ENCODE results near the gene SOCS6.
"Not testable (repeated sequence)": the region's sequence is repeated elsewhere in the genome, so short reads cannot be mapped to it uniquely, and the experiment has no call there.

Gene SOCS6

DNA sequence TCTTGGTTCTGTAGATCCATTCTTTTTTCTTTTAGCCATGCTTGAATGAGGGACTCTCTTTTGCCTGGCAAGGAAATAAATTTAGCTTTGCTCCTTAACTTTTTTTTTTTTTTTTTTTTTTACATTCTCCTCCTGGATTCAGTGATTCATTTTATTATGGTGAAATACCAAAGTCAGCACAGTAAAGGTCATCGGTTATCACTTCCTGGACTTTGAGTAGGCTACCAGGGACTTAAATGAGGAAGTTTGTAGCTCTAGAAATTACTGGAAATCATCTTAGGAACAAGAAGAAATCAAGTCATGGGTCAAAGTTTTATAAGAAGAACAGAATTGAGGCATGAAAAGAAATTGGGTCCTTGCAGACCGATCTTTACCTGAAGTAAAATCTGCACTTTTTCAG is 75.0 kb downstream of the SOCS6 start:
- DNase-seq = no peak

DNA sequence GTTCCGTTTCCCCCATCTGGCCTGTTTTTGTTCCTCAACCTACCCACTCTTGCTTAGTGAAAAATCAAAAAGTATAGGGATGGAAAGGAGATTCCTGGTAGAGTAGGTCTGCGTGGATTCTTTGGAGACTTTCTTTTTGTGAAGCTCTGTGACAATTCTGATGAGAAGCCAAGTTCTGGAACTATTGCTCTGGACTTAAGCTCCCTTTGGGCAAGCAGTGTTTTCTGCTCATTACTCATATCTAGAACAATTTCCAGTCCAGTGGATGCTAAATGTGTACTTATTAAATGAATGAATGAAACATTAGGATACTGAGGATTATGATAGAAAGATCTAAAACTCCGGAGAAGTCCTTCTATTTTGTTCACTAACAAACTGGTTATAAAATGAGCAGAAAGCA is 76.5 kb downstream of the SOCS6 start:
- no peak for DNase-seq

DNA sequence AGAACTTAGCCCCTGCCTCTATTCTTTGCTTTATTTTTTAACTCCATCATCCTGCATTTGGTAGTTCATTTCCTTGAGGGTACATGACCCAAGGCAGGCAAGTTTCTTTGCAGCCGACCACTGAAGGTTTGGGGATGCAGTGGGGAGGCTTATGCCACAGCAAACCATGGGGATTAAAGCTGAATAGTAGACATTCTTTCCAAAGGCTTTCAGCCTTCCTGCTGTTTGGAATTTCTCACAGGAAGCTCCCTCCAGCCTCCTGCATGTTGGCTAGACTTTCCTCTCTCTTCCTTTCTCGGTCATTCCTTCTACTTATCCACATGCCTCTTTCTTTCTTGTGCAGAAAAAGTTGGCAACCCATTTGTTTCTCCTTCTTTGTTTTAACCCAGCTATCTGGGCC is 77.3 kb downstream of the SOCS6 start:
- DNase-seq = no peak

DNA sequence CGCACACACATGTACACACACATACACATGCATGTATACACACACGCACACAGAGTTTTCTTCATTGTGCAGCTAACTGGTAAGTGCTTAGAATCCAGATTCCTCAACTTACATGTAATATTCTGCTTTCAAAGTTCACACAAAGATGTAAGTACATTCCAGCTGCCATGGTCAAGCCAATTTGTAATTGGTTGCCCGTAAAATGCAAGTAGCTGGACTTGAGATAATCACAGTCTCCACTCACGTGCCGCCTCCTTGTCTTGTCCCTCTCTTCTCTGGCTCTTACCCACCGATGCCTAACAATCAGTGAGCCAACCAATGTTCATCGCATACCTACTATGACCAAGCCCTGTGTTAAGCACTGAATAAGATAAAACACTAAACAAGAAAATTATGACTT is 77.8 kb downstream of the SOCS6 start:
- no peak for DNase-seq

DNA sequence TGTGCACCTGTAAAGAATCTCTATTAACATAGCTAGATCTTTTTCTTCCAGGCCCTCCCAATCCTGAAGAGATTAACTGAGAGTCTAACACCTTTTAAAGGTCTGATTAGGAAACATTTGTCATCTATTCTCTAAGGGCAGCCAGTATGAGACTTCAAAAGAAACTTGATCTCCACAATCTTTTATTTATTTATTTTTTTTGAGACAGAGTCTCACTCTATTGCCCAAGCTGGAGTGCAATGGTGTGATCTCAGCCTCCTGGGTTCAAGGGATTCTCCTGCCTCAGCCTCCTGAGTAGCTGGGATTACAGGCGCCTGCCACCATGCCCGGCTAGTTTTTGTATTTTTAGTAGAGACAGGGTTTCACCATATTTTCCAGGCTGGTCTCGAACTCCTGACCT is 78.5 kb downstream of the SOCS6 start:
- DNase-seq = not testable (repeated sequence)

DNA sequence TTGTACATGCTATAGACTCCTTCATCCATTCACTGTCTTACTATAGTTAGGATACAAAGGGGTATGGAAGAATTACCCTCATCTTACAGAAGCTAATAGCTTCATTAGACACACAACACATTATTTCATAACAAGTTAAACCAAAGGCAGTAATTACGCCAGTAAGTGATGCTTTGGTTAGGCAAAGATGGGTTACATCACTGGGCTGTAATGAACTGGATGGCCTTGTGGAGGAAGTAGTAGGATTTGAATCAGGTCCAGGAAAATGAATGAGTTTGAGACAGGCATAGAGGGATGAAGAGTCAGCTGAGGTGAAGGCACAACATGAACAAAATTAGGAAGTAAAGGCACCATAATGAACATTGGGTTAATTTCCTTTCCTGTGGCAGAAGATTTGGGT is 80.1 kb downstream of the SOCS6 start:
- DNase-seq = no peak

DNA sequence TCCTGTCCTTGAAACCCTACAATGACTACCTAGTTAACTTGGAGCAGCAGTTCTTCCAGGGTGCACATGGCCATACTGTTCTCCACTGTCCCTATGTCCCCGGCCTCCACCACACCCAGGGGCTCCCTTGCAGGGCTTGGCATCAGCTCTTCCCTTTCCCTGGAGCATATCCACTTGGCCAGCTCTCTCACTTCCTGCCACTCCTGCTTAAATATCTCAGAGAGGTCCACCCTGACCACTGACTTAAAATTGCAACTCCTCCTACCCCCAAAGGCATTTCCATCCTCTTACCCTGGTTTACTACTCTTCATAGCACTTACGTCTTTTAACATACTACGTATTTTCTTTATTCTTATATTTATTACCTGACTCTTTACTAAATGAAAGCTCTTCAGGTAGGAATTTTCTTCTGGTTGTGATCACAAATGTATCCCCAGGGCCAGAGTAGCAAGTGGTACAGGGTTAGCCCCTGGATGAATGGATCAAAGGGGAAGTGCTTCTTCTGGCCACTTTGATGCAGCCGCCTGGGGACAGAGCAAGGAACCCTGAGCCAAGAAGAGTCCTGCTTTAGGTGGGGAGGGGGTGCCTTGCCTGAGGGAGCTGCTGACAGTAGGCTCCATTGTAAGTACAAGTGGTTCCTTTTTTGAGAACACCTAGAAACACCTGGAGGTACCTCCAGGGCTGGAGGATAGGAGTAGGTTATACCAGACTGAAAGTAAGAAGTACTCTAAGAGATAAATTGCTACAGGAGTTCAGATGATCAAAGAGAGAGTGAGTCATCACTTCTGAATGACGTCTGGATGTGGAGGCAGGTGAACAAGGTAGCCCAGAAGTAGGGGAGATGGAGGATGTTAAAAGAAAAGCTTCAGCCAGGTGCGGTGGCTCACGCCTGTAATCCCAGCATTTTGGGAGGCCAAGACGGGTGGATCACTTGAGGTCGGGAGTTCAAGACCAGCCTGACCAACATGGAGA is 82.2 kb downstream of the SOCS6 start:
- DNase-seq = no peak

DNA sequence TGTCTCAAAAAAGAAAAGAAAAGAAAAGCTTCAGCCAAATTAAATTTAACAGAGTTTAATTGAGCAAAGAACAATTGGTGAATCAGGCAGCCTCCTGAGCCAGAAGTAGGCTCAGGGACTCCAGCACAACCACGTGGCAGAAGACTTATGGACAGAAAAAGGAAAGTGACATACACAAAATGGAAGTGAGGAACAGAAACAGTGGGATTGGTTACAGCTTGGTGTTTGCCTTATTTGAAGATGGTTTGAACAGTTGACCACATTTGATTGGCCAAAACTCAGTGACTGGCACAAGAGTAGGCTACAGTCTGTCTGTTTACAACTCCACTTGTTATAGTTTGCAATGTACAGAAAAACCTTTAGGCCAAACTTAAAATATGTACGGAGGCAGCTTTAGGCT is 83.1 kb downstream of the SOCS6 start:
- no peak for DNase-seq

DNA sequence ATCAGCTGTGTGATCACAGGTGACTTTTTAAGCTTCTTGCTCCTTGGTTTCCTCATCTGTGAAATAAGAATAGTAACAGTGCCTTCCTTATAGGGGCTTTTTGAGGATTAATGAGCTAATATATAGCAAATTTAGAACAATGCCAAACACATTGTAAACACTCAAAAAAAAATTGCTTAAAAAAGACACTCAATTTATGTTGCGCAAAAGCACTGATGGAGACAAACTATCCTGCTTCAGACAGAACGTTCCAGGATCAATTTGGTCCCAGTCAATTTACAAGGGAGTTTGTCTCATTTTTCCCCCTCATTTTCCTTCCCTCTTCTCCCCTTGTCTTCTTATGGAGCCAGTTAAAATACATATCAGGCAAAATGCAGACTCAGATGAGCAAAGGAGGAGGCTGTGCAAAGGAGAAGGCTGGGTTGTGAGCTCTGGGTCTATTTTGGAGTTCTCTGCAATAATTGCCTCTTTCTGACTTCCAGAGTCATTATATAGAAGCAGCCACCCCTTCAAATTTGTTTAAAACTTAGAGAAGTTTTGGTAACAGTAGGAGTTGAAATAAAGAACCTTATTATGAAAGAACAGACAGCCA is 83.7 kb downstream of the SOCS6 start:
- DNase-seq = no peak

DNA sequence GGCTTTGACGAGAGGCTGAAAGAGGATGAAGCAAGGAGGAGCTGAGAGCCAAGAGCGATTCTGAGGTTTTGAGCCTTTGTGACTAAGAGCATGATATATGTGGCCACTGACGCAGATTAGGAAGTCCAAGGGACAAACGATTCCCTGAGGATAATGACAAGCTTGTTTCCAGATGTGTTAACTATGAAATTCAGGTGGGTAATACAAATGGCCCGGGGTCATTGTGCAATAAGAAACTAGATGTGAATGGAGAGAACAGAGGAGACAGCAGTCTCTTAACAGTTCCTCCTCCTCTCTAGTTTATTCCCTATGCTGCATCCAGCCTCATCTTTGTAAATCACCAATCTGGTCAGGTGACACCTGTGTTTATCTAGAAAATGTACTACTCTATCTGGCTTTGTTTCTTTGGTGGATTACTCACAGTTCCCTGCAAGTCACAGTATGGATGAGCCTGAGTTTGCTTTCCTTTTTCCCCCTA is 84.2 kb downstream of the SOCS6 start:
- peak; percentile 35 for DNase-seq

DNA sequence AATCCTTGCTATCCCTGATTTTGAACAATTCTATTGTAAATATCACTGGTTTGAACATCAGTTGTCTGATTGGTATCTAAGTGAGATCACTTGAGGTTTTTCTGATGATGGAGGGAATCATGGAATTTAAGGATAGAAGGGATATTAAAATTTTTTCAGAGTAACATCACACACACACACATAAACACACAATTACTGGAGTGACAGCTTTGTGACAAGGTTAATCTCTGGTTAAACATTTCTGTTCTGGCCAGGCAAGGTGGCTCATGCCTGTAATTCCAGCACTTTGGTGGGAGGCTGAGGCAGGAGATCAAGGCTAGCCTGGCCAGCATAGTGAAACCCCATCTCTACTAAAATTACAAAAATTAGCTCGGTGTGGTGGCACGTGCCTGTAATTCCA is 85.3 kb downstream of the SOCS6 start:
- no peak for DNase-seq

DNA sequence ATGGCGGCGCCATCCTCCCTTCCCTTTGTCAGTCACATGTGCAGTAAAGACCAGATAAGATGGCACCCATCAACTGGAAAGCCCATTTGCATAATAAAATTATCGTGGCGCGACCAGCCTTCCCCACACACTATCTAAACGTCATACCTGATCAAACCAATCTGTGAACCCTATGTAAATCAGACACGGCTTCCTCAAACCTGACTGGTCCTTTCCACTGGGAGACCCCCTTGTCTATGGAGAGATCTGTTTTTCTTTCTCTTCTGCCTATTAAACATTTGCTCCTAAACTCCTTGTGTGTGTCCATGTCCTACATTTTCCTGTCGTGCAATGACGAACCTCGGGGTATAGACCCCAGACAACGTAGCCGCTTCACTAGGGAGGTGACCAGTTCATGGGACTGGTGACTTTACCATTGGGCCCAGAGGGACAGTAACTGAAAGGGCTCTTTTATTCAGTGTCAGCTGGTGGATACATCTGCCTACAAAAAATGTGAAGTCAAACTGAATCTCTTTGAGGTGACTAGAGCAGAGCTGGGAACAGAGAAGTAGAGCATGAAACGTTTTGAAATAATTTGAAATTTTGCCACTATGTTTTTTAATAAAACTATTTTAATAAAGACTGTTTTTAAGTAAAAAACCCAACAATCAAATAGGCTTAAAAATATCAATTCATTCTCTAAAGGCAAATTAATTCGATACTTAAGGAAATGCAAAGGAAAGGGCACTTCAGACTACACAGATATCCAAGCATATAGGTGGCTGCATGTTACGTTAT is 87.5 kb downstream of the SOCS6 start:
- no peak for DNase-seq

DNA sequence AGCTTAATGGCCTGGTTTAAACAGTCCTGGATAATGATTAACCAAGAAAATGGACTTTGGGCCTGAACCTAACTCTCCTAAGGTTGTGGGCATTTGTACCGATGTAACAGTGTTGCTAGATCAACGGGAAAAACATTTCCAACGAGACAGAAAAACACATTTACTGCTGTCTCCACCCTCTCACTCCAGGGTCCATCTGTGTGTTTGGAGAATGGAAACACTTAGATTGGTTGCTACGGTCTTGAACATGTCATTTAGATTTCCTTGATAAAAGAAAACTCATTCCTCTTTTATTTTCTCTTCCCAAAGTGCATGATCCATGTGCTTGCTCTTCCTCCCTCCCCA is 88.0 kb downstream of the SOCS6 start:
- DNase-seq = no peak

DNA sequence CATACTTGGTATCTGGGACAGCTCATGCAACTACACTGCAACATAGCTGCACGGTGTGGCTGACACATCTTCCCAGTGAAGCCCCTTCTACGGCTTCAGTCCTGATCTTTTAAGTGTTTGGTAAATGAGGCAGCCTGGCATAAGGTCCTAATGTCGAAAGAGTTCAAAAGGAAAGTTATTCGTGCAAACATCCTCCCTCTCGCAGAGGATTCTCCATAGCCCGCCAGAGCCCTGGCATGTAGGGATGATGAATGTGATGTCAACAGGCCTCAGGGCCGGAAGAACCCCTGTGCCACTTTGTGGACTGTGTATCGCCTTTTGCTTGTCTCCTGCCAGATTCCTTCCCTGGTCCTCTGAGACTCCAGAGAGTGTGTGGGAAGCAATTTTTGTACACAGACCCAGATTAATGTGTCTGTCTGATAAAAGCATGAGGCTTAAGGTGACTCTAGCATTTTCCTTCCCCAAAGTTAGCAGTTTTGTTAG is 88.5 kb downstream of the SOCS6 start:
- DNase-seq = no peak

DNA sequence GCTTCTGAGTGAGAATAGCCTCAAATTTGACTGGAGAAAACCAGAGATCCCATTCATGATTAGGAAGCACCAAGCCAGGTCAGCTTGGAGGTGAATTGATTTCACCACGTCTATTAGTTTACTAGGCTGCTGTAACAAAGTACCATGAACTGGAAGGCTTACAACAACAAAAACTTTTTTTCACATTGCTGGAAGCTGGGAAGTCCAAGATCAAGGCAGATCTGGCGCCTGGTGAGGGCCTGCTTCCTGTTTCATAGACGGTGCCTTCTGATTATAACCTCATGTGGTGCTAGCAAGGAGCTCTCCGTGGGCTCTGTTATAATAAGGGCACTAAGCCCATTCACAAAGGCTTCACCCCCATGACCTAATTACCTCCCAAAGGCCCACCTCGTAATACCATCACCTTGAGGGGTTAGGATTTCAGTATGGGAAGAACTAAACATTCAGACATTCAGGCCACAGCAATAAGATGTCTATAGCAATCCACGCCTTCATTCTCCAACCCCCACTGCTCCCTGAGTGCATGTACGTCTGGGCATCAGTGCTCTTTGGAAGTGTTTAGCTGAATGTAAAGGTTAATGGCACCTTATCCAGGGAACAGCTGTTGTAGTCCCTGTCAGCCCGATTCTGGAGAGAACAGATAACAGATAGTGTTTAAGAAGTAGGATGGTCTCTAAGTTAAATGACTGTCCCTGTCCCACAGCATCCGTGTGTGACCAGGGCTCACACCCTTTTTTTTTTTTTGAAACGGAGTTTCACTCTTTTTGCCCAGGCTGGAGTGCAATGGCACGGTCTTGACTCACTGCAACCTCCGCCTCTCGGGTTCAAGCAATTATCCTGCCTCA is 89.2 kb downstream of the SOCS6 start:
- no peak for DNase-seq
